GM23338 (cell line): Measurements from ENCODE around the gene LINGO1.

Experiments
- EZH2 ChIP-seq: fragments of 200-600 bp; sonication (generic); IDR thresholded peaks from one replicate; pipeline ENCODE4 v1.8.0; 2017; ENCODE audit warnings: antibody characterized with exemption, mild to moderate bottlenecking, low read depth; ENCODE audit not compliant: unreplicated experiment
- EZH2phosphoT487 ChIP-seq: fragments of 200-600 bp; sonication (generic); IDR thresholded peaks from one replicate; pipeline ENCODE4 v1.8.1; 2018; ENCODE audit warnings: antibody characterized with exemption; ENCODE audit not compliant: unreplicated experiment
- POLR2AphosphoS5 ChIP-seq: IDR thresholded peaks from 2 replicates; pipeline ENCODE4 v1.6.1; 2016; ENCODE audit warnings: antibody characterized with exemption, low read depth
- ZNF114 ChIP-seq: fragments of 250-450 bp; sonication (Bioruptor Pico); IDR thresholded peaks from 2 replicates; pipeline ENCODE4 v1.5.0; 2020; ENCODE audit warnings: mild to moderate bottlenecking, moderate library complexity
- ZNF331 ChIP-seq: fragments of 250-450 bp; sonication (Bioruptor Pico); IDR thresholded peaks from 2 replicates; pipeline ENCODE4 v1.5.0; 2020; ENCODE audit warnings: low read depth, mild to moderate bottlenecking, moderate library complexity
- TF ChIP-seq, protein P1 (sequence below): IDR thresholded peaks from one replicate; pipeline ENCODE4 v1.6.1; 2018; ENCODE audit warnings: antibody characterized with exemption; ENCODE audit not compliant: unreplicated experiment
- TF ChIP-seq, protein P2 (sequence below), 2 experiments: fragments of 200-600 bp in 1 of 2; sonication (generic) in 1 of 2; conservative IDR thresholded peaks; 2 replicates each; pipeline versions ENCODE4 v1.5.1 to v1.6.1; 2016 to 2017; ENCODE audit warnings: antibody characterized with exemption in 2 of 2, low read depth in 2 of 2, mild to moderate bottlenecking in 2 of 2, moderate library complexity in 1 of 2

DNA sequence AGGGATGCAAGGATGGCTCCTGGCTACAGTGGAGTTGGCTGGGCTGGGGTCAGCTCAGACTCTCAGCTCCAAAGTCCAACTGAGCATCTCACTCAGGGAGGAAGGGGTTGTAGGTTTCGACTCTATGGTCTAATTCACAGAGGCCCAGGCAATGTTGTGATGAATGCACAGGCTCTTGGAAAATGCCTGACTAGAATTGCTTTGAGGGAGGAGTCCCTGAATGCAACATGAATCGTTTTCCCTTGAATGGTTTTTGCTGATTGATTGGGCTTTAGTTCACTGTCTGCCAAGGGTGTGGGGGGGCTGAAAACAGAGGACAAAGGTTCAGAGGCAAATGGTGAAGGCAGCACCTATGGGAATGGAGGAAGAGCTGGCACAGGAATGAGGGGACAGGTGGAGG, 48.6 kb upstream of the LINGO1 start:
- TF ChIP-seq, protein P1, sequence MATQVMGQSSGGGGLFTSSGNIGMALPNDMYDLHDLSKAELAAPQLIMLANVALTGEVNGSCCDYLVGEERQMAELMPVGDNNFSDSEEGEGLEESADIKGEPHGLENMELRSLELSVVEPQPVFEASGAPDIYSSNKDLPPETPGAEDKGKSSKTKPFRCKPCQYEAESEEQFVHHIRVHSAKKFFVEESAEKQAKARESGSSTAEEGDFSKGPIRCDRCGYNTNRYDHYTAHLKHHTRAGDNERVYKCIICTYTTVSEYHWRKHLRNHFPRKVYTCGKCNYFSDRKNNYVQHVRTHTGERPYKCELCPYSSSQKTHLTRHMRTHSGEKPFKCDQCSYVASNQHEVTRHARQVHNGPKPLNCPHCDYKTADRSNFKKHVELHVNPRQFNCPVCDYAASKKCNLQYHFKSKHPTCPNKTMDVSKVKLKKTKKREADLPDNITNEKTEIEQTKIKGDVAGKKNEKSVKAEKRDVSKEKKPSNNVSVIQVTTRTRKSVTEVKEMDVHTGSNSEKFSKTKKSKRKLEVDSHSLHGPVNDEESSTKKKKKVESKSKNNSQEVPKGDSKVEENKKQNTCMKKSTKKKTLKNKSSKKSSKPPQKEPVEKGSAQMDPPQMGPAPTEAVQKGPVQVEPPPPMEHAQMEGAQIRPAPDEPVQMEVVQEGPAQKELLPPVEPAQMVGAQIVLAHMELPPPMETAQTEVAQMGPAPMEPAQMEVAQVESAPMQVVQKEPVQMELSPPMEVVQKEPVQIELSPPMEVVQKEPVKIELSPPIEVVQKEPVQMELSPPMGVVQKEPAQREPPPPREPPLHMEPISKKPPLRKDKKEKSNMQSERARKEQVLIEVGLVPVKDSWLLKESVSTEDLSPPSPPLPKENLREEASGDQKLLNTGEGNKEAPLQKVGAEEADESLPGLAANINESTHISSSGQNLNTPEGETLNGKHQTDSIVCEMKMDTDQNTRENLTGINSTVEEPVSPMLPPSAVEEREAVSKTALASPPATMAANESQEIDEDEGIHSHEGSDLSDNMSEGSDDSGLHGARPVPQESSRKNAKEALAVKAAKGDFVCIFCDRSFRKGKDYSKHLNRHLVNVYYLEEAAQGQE, result no peak
- TF ChIP-seq, protein P2, sequence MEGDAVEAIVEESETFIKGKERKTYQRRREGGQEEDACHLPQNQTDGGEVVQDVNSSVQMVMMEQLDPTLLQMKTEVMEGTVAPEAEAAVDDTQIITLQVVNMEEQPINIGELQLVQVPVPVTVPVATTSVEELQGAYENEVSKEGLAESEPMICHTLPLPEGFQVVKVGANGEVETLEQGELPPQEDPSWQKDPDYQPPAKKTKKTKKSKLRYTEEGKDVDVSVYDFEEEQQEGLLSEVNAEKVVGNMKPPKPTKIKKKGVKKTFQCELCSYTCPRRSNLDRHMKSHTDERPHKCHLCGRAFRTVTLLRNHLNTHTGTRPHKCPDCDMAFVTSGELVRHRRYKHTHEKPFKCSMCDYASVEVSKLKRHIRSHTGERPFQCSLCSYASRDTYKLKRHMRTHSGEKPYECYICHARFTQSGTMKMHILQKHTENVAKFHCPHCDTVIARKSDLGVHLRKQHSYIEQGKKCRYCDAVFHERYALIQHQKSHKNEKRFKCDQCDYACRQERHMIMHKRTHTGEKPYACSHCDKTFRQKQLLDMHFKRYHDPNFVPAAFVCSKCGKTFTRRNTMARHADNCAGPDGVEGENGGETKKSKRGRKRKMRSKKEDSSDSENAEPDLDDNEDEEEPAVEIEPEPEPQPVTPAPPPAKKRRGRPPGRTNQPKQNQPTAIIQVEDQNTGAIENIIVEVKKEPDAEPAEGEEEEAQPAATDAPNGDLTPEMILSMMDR (conservative IDR thresholded peaks at IDR 0.05; ENCODE audit: low read depth in 2 of 2), result no peak
- TF ChIP-seq POLR2AphosphoS5, result no peak
- no peak for TF ChIP-seq EZH2
- no peak for TF ChIP-seq EZH2phosphoT487
- no peak for TF ChIP-seq ZNF114 (CRISPR knock-in tag)
- TF ChIP-seq ZNF331 (CRISPR knock-in tag), result no peak
